ENCODE data around the gene CDSN.
"Not testable (repeated sequence)": the region's sequence is repeated elsewhere in the genome, so short reads cannot be mapped to it uniquely, and the experiment has no call there.

Gene CDSN, protein sequence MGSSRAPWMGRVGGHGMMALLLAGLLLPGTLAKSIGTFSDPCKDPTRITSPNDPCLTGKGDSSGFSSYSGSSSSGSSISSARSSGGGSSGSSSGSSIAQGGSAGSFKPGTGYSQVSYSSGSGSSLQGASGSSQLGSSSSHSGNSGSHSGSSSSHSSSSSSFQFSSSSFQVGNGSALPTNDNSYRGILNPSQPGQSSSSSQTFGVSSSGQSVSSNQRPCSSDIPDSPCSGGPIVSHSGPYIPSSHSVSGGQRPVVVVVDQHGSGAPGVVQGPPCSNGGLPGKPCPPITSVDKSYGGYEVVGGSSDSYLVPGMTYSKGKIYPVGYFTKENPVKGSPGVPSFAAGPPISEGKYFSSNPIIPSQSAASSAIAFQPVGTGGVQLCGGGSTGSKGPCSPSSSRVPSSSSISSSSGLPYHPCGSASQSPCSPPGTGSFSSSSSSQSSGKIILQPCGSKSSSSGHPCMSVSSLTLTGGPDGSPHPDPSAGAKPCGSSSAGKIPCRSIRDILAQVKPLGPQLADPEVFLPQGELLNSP

DNA sequence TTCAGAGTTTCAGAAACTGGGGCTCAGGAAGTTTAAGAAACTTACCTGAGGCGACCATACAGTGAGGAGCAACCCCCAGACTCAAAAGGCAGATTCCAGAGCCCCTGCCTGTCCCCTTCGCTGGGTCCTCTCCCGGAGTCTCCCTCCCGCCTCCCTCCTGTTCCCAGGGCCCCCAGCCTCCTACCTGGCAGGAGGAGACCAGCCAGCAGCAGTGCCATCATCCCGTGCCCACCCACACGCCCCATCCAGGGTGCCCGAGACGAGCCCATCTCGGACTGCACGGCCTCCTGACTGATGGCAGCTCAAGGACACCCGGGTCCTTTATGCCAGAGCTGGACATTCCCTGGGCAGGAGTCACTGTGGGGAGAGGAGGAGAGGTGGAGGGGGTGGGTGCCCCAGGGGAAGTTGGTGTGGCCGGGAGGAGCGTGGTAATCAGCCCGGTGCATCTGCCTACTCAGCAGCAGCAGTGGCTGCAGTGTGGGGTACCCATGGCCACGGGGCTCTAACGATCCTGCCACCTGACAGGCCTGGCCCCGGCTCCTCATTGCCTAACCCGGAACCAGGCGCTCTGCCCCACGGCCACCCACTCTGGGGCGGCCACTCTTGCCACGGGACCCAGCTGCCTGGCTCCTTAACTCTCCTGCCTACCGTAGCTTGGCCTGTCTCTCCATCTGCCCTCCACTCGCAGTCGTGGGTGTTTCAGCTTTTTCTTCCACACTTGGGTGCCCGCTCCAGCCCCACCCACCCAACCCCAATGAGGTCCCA is at the start of gene CDSN:
TSS of gene CDSN (minus strand) at position 296 of the 765 bp plus-strand sequence. CDS start at position 269, 27 bp downstream.
- Histone ChIP-seq H3K4me3 (ENCODE audit: low read length) (no peak within 1 kb of the TSS), H3K4me1 (ENCODE audit: control insufficient read depth, insufficient read depth, low read length) (peaks cover 23% of the 10 kb centered on the region), H3K9me3 (ENCODE audit: control insufficient read depth, low read length) (no peaks in the 10 kb centered on the region), H3K36me3 (ENCODE audit: control insufficient read depth, insufficient read depth, low read length, severe bottlenecking) (no peaks in the 10 kb centered on the region), H3K27me3 (replicated peaks; ENCODE audit: control insufficient read depth, insufficient read depth, low read length) (peaks cover 3% of the 10 kb centered on the region), H3K9ac (ENCODE audit: low read length) (no peak within 1 kb of the TSS)
- DNase-seq (ENCODE audit: low read depth), result no peak

DNA sequence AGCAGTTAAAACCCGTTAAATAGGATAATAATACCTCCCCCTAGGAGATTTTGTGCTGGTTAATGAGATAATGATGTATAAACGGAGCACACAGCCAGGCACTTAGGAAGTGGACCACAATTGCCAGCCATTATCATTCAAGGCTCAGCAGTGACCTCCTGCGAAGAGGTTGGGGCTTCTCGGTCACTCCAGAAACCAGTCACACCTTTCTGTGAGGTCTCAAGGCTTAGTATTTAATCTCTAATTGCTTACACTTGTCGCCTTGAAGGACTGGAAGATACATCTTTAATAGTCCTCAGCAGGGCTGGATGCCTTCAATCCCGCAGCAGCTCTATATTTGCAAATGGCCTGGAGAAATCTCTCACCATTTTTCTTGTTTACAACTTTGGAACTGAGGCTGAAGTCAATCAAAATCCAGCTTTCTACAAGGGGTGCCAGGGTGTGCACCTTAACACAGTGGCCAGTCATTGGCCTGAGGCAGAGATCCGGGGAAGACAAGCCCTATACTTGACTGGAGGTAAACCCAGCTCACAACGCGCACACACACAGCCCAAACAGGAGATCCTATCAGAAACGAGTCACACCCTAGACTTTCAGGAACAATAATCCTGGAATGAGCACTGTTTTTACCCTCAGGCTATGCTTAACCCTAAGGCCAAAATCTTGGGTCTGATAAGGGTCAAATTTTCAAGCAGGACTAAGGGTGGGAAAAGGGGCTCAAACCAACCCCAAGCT is 49.0 kb upstream of the CDSN start:
- no peak for DNase-seq (ENCODE audit: low read depth)
- Histone ChIP-seq H3K4me1 (ENCODE audit: control insufficient read depth, insufficient read depth, low read length) (no peaks in the 10 kb centered on the region), H3K4me3 (ENCODE audit: low read length) (no peak overlapping the region), H3K9ac (ENCODE audit: low read length) (no peak overlapping the region), H3K36me3 (ENCODE audit: control insufficient read depth, insufficient read depth, low read length, severe bottlenecking) (no peaks in the 10 kb centered on the region), H3K9me3 (ENCODE audit: control insufficient read depth, low read length) (no peaks in the 10 kb centered on the region), H3K27me3 (replicated peaks; ENCODE audit: control insufficient read depth, insufficient read depth, low read length) (no peaks in the 10 kb centered on the region)

DNA sequence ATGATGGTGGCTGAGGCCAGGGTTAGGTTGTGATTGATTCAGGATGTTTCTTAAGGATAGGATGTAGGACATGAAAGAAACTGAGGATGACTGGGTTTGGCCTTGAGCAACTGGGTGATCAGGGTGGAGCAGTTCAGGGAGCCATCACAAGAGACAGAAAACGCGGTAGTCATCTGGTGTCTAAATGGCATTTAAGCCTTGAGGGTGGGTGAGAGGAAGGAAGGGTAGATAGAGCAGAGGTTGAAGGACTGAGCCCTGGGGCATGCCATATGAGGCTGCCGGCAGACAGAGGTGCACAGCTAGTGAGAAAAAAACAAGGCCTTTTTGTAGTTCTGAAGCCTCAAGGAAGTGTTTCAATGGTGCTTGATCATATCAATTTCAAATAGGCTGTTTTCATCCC is 48.4 kb upstream of the CDSN start:
- H3K4me3 ChIP-seq (ENCODE audit: low read length), result no peak overlapping the region
- H3K4me1 ChIP-seq (ENCODE audit: control insufficient read depth, insufficient read depth, low read length), result no peaks in the 10 kb centered on the region
- no peaks in the 10 kb centered on the region for H3K27me3 ChIP-seq (replicated peaks; ENCODE audit: control insufficient read depth, insufficient read depth, low read length)
- no peak for DNase-seq (ENCODE audit: low read depth)
- H3K9me3 ChIP-seq (ENCODE audit: control insufficient read depth, low read length), result no peaks in the 10 kb centered on the region
- no peaks in the 10 kb centered on the region for H3K36me3 ChIP-seq (ENCODE audit: control insufficient read depth, insufficient read depth, low read length, severe bottlenecking)
- H3K9ac ChIP-seq (ENCODE audit: low read length), result no peak overlapping the region

- H3K4me3 ChIP-seq (ENCODE audit: low read length), result no peak overlapping the region
- DNase-seq (ENCODE audit: low read depth), result no peak
- H3K27me3 ChIP-seq (replicated peaks; ENCODE audit: control insufficient read depth, insufficient read depth, low read length), result no peaks in the 10 kb centered on the region
- H3K9ac ChIP-seq (ENCODE audit: low read length), result no peak overlapping the region
- no peaks in the 10 kb centered on the region for H3K4me1 ChIP-seq (ENCODE audit: control insufficient read depth, insufficient read depth, low read length)
- no peaks in the 10 kb centered on the region for H3K9me3 ChIP-seq (ENCODE audit: control insufficient read depth, low read length)
- H3K36me3 ChIP-seq (ENCODE audit: control insufficient read depth, insufficient read depth, low read length, severe bottlenecking), result no peaks in the 10 kb centered on the region
These were observed 45.7 kb upstream of the CDSN start for GRCh38 chr6:31165986-31166385.

- H3K4me1 ChIP-seq (ENCODE audit: control insufficient read depth, insufficient read depth, low read length); H3K9me3 ChIP-seq (ENCODE audit: control insufficient read depth, low read length); H3K36me3 ChIP-seq (ENCODE audit: control insufficient read depth, insufficient read depth, low read length, severe bottlenecking); H3K4me3 ChIP-seq (ENCODE audit: low read length); H3K9ac ChIP-seq (ENCODE audit: low read length); H3K27me3 ChIP-seq (replicated peaks; ENCODE audit: control insufficient read depth, insufficient read depth, low read length); DNase-seq (ENCODE audit: low read depth): not testable (repeated sequence)
These were observed 45.0 kb upstream of the CDSN start for GRCh38 chr6:31165064-31165832.

DNA sequence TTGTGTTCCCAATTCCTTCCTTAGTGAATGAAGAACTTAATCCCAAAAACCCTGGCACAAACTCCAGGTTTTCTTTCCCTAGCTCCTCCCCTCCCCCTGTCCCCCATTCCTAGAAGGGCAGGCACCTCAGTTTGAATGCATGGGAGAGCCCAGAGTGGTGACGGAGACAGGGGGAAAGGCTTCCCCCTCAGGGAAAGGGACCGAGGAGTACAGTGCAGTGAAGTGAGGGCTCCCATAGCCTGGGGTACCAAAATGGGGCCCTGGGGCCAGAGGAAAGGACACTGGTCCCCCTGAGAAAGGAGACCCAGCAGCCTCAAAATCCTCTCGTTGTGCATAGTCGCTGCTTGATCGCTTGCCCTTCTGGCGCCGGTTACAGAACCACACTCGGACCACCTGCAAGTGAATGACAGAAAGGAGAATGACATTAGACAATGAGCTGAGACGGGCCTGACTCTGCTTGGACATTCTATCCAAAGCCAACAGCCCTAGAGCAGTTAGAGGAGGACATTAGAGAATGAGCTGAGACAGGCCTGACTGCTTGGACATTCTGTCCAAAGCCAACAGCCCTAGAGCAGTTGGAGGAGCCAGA is 44.3 kb upstream of the CDSN start:
- H3K9me3 ChIP-seq (ENCODE audit: control insufficient read depth, low read length); H3K27me3 ChIP-seq (replicated peaks; ENCODE audit: control insufficient read depth, insufficient read depth, low read length); H3K9ac ChIP-seq (ENCODE audit: low read length); H3K4me1 ChIP-seq (ENCODE audit: control insufficient read depth, insufficient read depth, low read length); H3K36me3 ChIP-seq (ENCODE audit: control insufficient read depth, insufficient read depth, low read length, severe bottlenecking); H3K4me3 ChIP-seq (ENCODE audit: low read length); DNase-seq (ENCODE audit: low read depth): not testable (repeated sequence)

- Histone ChIP-seq H3K9me3 (ENCODE audit: control insufficient read depth, low read length) (no peaks in the 10 kb centered on the region), H3K9ac (ENCODE audit: low read length) (no peak overlapping the region), H3K4me3 (ENCODE audit: low read length) (no peak overlapping the region), H3K4me1 (ENCODE audit: control insufficient read depth, insufficient read depth, low read length) (peaks cover 3% of the 10 kb centered on the region), H3K27me3 (replicated peaks; ENCODE audit: control insufficient read depth, insufficient read depth, low read length) (no peaks in the 10 kb centered on the region), H3K36me3 (ENCODE audit: control insufficient read depth, insufficient read depth, low read length, severe bottlenecking) (no peaks in the 10 kb centered on the region)
- DNase-seq (ENCODE audit: low read depth), result no peak
These were observed 43.7 kb upstream of the CDSN start for GRCh38 chr6:31163922-31164321.

- H3K36me3 ChIP-seq (ENCODE audit: control insufficient read depth, insufficient read depth, low read length, severe bottlenecking), result no peaks in the 10 kb centered on the region
- H3K4me1 ChIP-seq (ENCODE audit: control insufficient read depth, insufficient read depth, low read length), result peaks cover 6% of the 10 kb centered on the region
- no peaks in the 10 kb centered on the region for H3K27me3 ChIP-seq (replicated peaks; ENCODE audit: control insufficient read depth, insufficient read depth, low read length)
- no peaks in the 10 kb centered on the region for H3K9me3 ChIP-seq (ENCODE audit: control insufficient read depth, low read length)
- no peak overlapping the region for H3K9ac ChIP-seq (ENCODE audit: low read length)
- H3K4me3 ChIP-seq (ENCODE audit: low read length), result no peak overlapping the region
- DNase-seq (ENCODE audit: low read depth), result no peak
These were observed 42.4 kb upstream of the CDSN start for GRCh38 chr6:31162463-31163165.

GRCh38 chr6:31161216-31162126 is 41.2 kb upstream of the CDSN start:
- Histone ChIP-seq H3K36me3 (ENCODE audit: control insufficient read depth, insufficient read depth, low read length, severe bottlenecking) (no peaks in the 10 kb centered on the region), H3K4me1 (ENCODE audit: control insufficient read depth, insufficient read depth, low read length) (peaks cover 12% of the 10 kb centered on the region), H3K9ac (ENCODE audit: low read length) (no peak overlapping the region), H3K27me3 (replicated peaks; ENCODE audit: control insufficient read depth, insufficient read depth, low read length) (no peaks in the 10 kb centered on the region), H3K9me3 (ENCODE audit: control insufficient read depth, low read length) (no peaks in the 10 kb centered on the region), H3K4me3 (ENCODE audit: low read length) (no peak overlapping the region)
- no peak for DNase-seq (ENCODE audit: low read depth)
